ENCODE measurements around the gene TNFRSF18.

The TNFRSF18 gene

DNA sequence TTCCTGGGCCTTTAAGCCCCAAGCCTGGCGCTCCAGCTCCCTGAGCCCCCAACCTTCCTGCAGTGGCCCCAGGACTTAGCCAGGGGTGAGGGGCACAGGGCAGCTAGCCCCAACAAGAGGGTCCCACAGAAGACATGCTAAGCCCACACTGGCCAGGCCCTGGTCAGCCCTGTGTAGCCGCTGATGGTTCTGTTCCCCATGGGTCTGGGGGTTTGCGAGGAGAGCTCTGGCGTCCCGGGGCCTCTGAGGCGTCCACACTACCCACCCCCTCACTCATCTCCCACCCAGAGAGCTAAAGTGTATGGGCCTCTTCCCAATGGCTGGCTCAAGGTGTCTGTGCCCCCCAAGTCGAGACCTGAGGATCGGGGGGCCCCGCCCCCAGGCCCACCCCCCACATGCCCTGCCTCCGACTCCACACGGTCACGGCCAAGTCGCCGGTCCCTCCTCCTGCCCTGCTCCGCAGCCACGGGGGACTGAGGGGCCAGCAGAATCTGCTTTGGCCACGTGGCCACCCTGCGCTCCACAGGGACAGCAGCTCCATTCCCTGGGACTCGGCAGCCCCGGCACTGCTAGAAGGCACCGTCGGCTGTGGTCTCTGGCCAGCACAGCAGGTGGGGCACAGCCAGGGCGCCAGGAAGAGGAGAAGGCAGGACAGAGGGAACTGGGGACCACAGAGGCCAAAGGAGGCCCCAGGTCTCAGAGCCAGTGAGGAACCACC lies 7.8 kb downstream of the TNFRSF18 start:
- TF ChIP-seq POLR2AphosphoS5 (IDR thresholded peaks at IDR 0.05; ENCODE audit: low read depth), result no peak
- no peak for TF ChIP-seq SPI1 (IDR thresholded peaks at IDR 0.05; ENCODE audit: borderline replicate concordance, low read depth)
- TF ChIP-seq, protein P1, sequence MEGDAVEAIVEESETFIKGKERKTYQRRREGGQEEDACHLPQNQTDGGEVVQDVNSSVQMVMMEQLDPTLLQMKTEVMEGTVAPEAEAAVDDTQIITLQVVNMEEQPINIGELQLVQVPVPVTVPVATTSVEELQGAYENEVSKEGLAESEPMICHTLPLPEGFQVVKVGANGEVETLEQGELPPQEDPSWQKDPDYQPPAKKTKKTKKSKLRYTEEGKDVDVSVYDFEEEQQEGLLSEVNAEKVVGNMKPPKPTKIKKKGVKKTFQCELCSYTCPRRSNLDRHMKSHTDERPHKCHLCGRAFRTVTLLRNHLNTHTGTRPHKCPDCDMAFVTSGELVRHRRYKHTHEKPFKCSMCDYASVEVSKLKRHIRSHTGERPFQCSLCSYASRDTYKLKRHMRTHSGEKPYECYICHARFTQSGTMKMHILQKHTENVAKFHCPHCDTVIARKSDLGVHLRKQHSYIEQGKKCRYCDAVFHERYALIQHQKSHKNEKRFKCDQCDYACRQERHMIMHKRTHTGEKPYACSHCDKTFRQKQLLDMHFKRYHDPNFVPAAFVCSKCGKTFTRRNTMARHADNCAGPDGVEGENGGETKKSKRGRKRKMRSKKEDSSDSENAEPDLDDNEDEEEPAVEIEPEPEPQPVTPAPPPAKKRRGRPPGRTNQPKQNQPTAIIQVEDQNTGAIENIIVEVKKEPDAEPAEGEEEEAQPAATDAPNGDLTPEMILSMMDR (IDR thresholded peaks at IDR 0.05; ENCODE audit: insufficient read depth, low read length), result no peak
- TF ChIP-seq REST (IDR thresholded peaks at IDR 0.05; ENCODE audit: insufficient replicate concordance, low read depth), result no peak
- no peak for TF ChIP-seq GABPA (IDR thresholded peaks at IDR 0.05; ENCODE audit: low read depth)
- no peak overlapping the region for H3K4me3 ChIP-seq (replicated peaks; ENCODE audit: insufficient read depth, low read length)
- H3K27me3 ChIP-seq (ENCODE audit: insufficient read depth, poor library complexity, severe bottlenecking), result peaks cover 27% of the 10 kb centered on the region
- H3K27ac ChIP-seq (replicated peaks), result no peak overlapping the region
- no peak for DNase-seq (ENCODE audit: low read depth in 1 of 2, low spot score in 1 of 2)

- no peak for DNase-seq (ENCODE audit: low read depth in 1 of 2, low spot score in 1 of 2)
- TF ChIP-seq POLR2AphosphoS5 (IDR thresholded peaks at IDR 0.05; ENCODE audit: low read depth) (no peak), GABPA (IDR thresholded peaks at IDR 0.05; ENCODE audit: low read depth) (no peak), SPI1 (IDR thresholded peaks at IDR 0.05; ENCODE audit: borderline replicate concordance, low read depth) (no peak), REST (IDR thresholded peaks at IDR 0.05; ENCODE audit: insufficient replicate concordance, low read depth) (no peak)
- TF ChIP-seq, protein P1 (IDR thresholded peaks at IDR 0.05; ENCODE audit: insufficient read depth, low read length), result no peak
- no peak overlapping the region for H3K27ac ChIP-seq (replicated peaks)
- H3K27me3 ChIP-seq (ENCODE audit: insufficient read depth, poor library complexity, severe bottlenecking), result peaks cover 19% of the 10 kb centered on the region
- no peak overlapping the region for H3K4me3 ChIP-seq (replicated peaks; ENCODE audit: insufficient read depth, low read length)
These were observed 8.6 kb downstream of the TNFRSF18 start for GRCh38 chr1:1197551-1198422.

GRCh38 chr1:1197188-1197500 lies 9.2 kb downstream of the TNFRSF18 start:
- Histone ChIP-seq H3K4me3 (replicated peaks; ENCODE audit: insufficient read depth, low read length) (no peak overlapping the region), H3K27ac (replicated peaks) (no peak overlapping the region), H3K27me3 (ENCODE audit: insufficient read depth, poor library complexity, severe bottlenecking) (peaks cover 18% of the 10 kb centered on the region)
- TF ChIP-seq SPI1 (IDR thresholded peaks at IDR 0.05; ENCODE audit: borderline replicate concordance, low read depth) (no peak), POLR2AphosphoS5 (IDR thresholded peaks at IDR 0.05; ENCODE audit: low read depth) (no peak), GABPA (IDR thresholded peaks at IDR 0.05; ENCODE audit: low read depth) (no peak), REST (IDR thresholded peaks at IDR 0.05; ENCODE audit: insufficient replicate concordance, low read depth) (no peak)
- TF ChIP-seq, protein P1 (IDR thresholded peaks at IDR 0.05; ENCODE audit: insufficient read depth, low read length), result no peak
- no peak for DNase-seq (ENCODE audit: low read depth in 1 of 2, low spot score in 1 of 2)
